HepG2 (cell line): ENCODE measurements around the gene KLHL36. TPM values are rescaled to one million over a fixed set of nuclear protein-coding genes. Genes with fewer than 3 reads are reported as not detected.

Source experiments
- ATAC-seq: fragments of 200-7000 bp; cut with Tn5 transposase; 3 replicates; pipeline ENCODE4 v1.9.1; 2020; ENCODE audit warnings: mild to moderate bottlenecking, moderate library complexity
- BruUV-seq: library from RNA; stranded (reverse); fragments of 400-500 nt; replicated peaks from 2 replicates; lab custom pipeline; 2021; lab: Mats Ljungman, UMichigan
- CTCF ChIA-PET: fragments of 300-600 bp; formaldehyde crosslinking; extraction: SDS; loops from one replicate; lab custom pipeline; 2021; ENCODE audit warnings: low total read pairs, inconsistent platforms, low intra/inter-chr PET ratio; lab: Yijun Ruan, JAX
- POLR2A ChIA-PET: fragments of 350-600 bp; sonication (Branson Sonifier 250); formaldehyde crosslinking; loops from one replicate; lab custom pipeline; 2020; ENCODE audit warnings: antibody characterized with exemption, inconsistent platforms; lab: Yijun Ruan, JAX
- DNase-seq: peaks from one replicate; pipeline ENCODE4 v3.0.0-alpha.2; 2015; ENCODE audit warnings: low spot score
- FAIRE-seq: peaks from 3 replicates; lab custom pipeline; 2011; peaks lifted over from hg19 to GRCh38; lab: Jason Lieb, UNC
- H2AFZ ChIP-seq: one replicate; pipeline ENCODE4 v1.6.1; 2011; ENCODE audit warnings: low read length, inconsistent platforms
- H3K27ac ChIP-seq: fragments of 300-600 bp; 3 replicates; pipeline ENCODE4 v1.8.0; 2011; ENCODE audit warnings: mixed run types, mild to moderate bottlenecking, mixed read lengths, low read length, inconsistent platforms; ENCODE audit not compliant: insufficient read depth; ENCODE audit errors: extremely low read length
- H3K27me3 ChIP-seq, 2 experiments: fragments of 200-600 bp in 1 of 2; 2 replicates in 1 of 2; 3 replicates in 1 of 2; pipeline versions ENCODE4 v1.6.0 to v1.8.0; 2011; ENCODE audit warnings: low read length in 2 of 2, mild to moderate bottlenecking in 2 of 2, moderate library complexity in 2 of 2, inconsistent platforms in 1 of 2; ENCODE audit not compliant: insufficient read depth in 2 of 2, control insufficient read depth in 1 of 2
- H3K36me3 ChIP-seq, 2 experiments: fragments of 200-600 bp in 1 of 2; replicated peaks in 1 of 2; 2 replicates in 1 of 2; 3 replicates in 1 of 2; pipeline versions ENCODE4 v1.5.1 to v1.8.0; 2011; ENCODE audit warnings: low read length in 2 of 2, inconsistent platforms in 1 of 2; ENCODE audit not compliant: insufficient read depth in 2 of 2, control insufficient read depth in 1 of 2
- H3K4me1 ChIP-seq: 2 replicates; pipeline ENCODE4 v1.5.1; 2012; ENCODE audit warnings: low read length, inconsistent platforms; ENCODE audit not compliant: insufficient read depth
- H3K4me2 ChIP-seq: 2 replicates; pipeline ENCODE4 v1.6.0; 2011; ENCODE audit warnings: low read depth, low read length, inconsistent platforms
- H3K4me3 ChIP-seq, 3 experiments: fragments of 200-600 bp in 1 of 3; sonication (generic), shearing (Covaris generic) in 1 of 3; replicated peaks in 1 of 3; 2 replicates each; pipeline ENCODE4 v1.5.1; 2011 to 2016; ENCODE audit warnings: low read length in 3 of 3, inconsistent platforms in 2 of 3, low read depth in 2 of 3, mild to moderate bottlenecking in 2 of 3, control low read depth in 1 of 3, mixed read lengths in 1 of 3; ENCODE audit not compliant: insufficient read depth in 1 of 3
- H3K79me2 ChIP-seq: one replicate; pipeline ENCODE4 v1.6.1; 2011; ENCODE audit warnings: low read length, inconsistent platforms; ENCODE audit not compliant: insufficient read depth
- H3K9ac ChIP-seq: 2 replicates; pipeline ENCODE4 v1.6.0; 2011; ENCODE audit warnings: mild to moderate bottlenecking, low read depth, low read length, inconsistent platforms; ENCODE audit not compliant: insufficient read depth
- H3K9me3 ChIP-seq: 2 replicates; pipeline ENCODE4 v1.5.1; 2012; ENCODE audit warnings: mild to moderate bottlenecking, low read length
- H4K20me1 ChIP-seq: 2 replicates; pipeline ENCODE4 v1.6.0; 2011; ENCODE audit warnings: inconsistent platforms, mild to moderate bottlenecking, low read length, moderate library complexity; ENCODE audit not compliant: insufficient read depth
- JUN ChIP-seq: sonication (generic); formaldehyde crosslinking; IDR thresholded peaks from 2 replicates; pipeline ENCODE4 v1.4.0; 2020; ENCODE audit warnings: mild to moderate bottlenecking, missing genetic modification reagents
- JUNB ChIP-seq: sonication (generic); formaldehyde crosslinking; IDR thresholded peaks from 2 replicates; pipeline ENCODE4 v1.8.0; 2022; ENCODE audit warnings: missing genetic modification reagents, mild to moderate bottlenecking, borderline replicate concordance
- MTA1 ChIP-seq: sonication (generic); formaldehyde crosslinking; IDR thresholded peaks from 2 replicates; pipeline ENCODE4 v1.4.0; 2020; ENCODE audit warnings: missing genetic modification reagents, mild to moderate bottlenecking, borderline replicate concordance
- MTERF4 ChIP-seq: sonication (generic); formaldehyde crosslinking; IDR thresholded peaks from 2 replicates; pipeline ENCODE4 v1.8.0; 2023; ENCODE audit warnings: mild to moderate bottlenecking, missing genetic modification reagents
- NFRKB ChIP-seq: fragments of 450-650 bp; IDR thresholded peaks from 2 replicates; pipeline ENCODE4 v1.6.1; 2017
- SALL1 ChIP-seq: sonication (generic); formaldehyde crosslinking; IDR thresholded peaks from 2 replicates; pipeline ENCODE4 v1.8.0; 2022; ENCODE audit warnings: mild to moderate bottlenecking, missing genetic modification reagents
- TCF12 ChIP-seq, 2 experiments: fragments of 450-650 bp in 1 of 2; sonication (generic) in 1 of 2; formaldehyde crosslinking in 1 of 2; IDR thresholded peaks; 2 replicates each; pipeline versions ENCODE4 v1.6.1 to v1.8.0; 2017 to 2022; ENCODE audit warnings: antibody characterized with exemption in 1 of 2, mild to moderate bottlenecking in 1 of 2, missing genetic modification reagents in 1 of 2, moderate library complexity in 1 of 2
- ZBTB20 ChIP-seq: sonication (generic); formaldehyde crosslinking; IDR thresholded peaks from 2 replicates; pipeline ENCODE4 v1.8.1; 2023; ENCODE audit warnings: missing genetic modification reagents, low read depth, mild to moderate bottlenecking, borderline replicate concordance
- ZBTB25 ChIP-seq: IDR thresholded peaks from 2 replicates; pipeline ENCODE4 v1.6.1; 2018; ENCODE audit warnings: missing genetic modification reagents
- ZBTB33 ChIP-seq: sonication (generic); formaldehyde crosslinking; IDR thresholded peaks from 2 replicates; pipeline ENCODE4 v1.4.0; 2020; ENCODE audit warnings: missing genetic modification reagents
- ZNF207 ChIP-seq: fragments of 450-650 bp; IDR thresholded peaks from 2 replicates; pipeline ENCODE4 v1.6.1; 2016; ENCODE audit warnings: antibody characterized with exemption, borderline replicate concordance
- ZNF333 ChIP-seq: sonication (generic); formaldehyde crosslinking; IDR thresholded peaks from 2 replicates; pipeline ENCODE4 v1.4.0; 2020; ENCODE audit warnings: mild to moderate bottlenecking, missing genetic modification reagents, borderline replicate concordance
- WGBS: methylation state at CpG from one replicate; pipeline ENCODE4 v1.1.6; 2017; ENCODE audit warnings: low lambda C conversion rate; 5-methylcytosine and 5-hydroxymethylcytosine counted together
- in situ Hi-C: cut with HindIII; loops from 2 replicates; pipeline ENCODE4 v1.10.0; 2017; ENCODE audit warnings: low pct_unique_long_range_greater_than_20kb; ENCODE audit not compliant: extremely low pct_ligation_motif_present
- intact Hi-C: fragments of 100-400 bp; cut with micrococcal nuclease; formaldehyde crosslinking; loops from one replicate; pipeline ENCODE4 v1.10.0; 2022; ENCODE audit not compliant: unreplicated experiment
- polyA plus RNA-seq, 8 experiments: library from polyadenylated mRNA; depleted of rRNA in 3 of 8; stranded (reverse) in 7 of 8; unstranded in 1 of 8; fragments of >200 nt; fragmentation: Illumina TruSeq in 4 of 8; extraction: Trizol in 4 of 8; gene quantifications; 2 replicates each; pipeline versions ENCODE4 v1.2.1 to v1.2.3, GENCODE V29; 2011 to 2016; ENCODE audit warnings: low read depth in 4 of 8, missing spikeins in 1 of 8, mixed read lengths in 1 of 8; ENCODE audit not compliant: insufficient read depth in 1 of 8
- total RNA-seq, 5 experiments: library from RNA; depleted of rRNA; stranded (reverse); fragments of >200 nt; fragmentation: Illumina TruSeq; extraction: Trizol; gene quantifications; 2 replicates each; pipeline ENCODE4 v1.2.3, GENCODE V29; 2016; ENCODE audit warnings: low read depth in 1 of 5

Gene KLHL36
- total and polyA plus RNA-seq, 2 of the 13 experiments (the other 11 are each of a cell fraction or from before 2014, with no cell fraction given): 24.3 to 26.0 TPM

- 83% methylated on average over 23 of the region's 23 CpGs for WGBS
- no peak for FAIRE-seq
- Histone ChIP-seq H3K9me3 (0 out of 2 replicates have a peak, but pooled peaks cover 5% of the 10 kb centered on the region), H3K4me2 (no peak overlapping the region), H3K4me1 (peaks cover 54% of the 10 kb centered on the region), H4K20me1 (no peaks in the 10 kb centered on the region), H3K27ac (no peak overlapping the region), H3K79me2 (no peaks in the 10 kb centered on the region), H3K27me3 (no peaks in the 10 kb centered on the region), H3K9ac (no peak overlapping the region), H3K4me3 (no peak overlapping the region), H3K36me3 (no peaks in the 10 kb centered on the region; a peak in 1 of 5 replicates), H2AFZ (no peak overlapping the region)
- intact Hi-C loops (no loop called here), in situ Hi-C loops (no loop called here)
- TF ChIP-seq ZBTB33 (CRISPR knock-in tag) (peak; percentile 89), ZBTB20 (no peak)
- no peak for ATAC-seq
- DNase-seq: no peak
- BruUV-seq: no TSS peak
- ChIA-PET POLR2A (no interaction called here), CTCF (no interaction called here)
Measured at GRCh38 chr16:84603140-84603816, 45.0 kb upstream of the KLHL36 start.

GRCh38 chr16:84603940-84604339 lies 44.4 kb upstream of the KLHL36 start:
- Histone ChIP-seq H3K9ac (no peak overlapping the region), H3K4me2 (no peak overlapping the region), H3K4me1 (peaks cover 49% of the 10 kb centered on the region), H3K79me2 (no peaks in the 10 kb centered on the region), H4K20me1 (no peaks in the 10 kb centered on the region), H3K27me3 (no peaks in the 10 kb centered on the region), H3K4me3 (no peak overlapping the region), H2AFZ (no peak overlapping the region), H3K27ac (no peak overlapping the region), H3K9me3 (0 out of 2 replicates have a peak, but pooled peaks cover 5% of the 10 kb centered on the region), H3K36me3 (no peaks in the 10 kb centered on the region; a peak in 1 of 5 replicates)
- no peak for DNase-seq
- intact Hi-C loops: no loop called here
- WGBS: 91% methylated on average over 10 of the region's 10 CpGs
- in situ Hi-C loops: no loop called here
- no TSS peak for BruUV-seq
- ATAC-seq: no peak
- ChIA-PET POLR2A (no interaction called here), CTCF (no interaction called here)
- no peak for FAIRE-seq
- no peak for TF ChIP-seq MTERF4
- TF ChIP-seq ZBTB25: no peak
- TF ChIP-seq JUNB (CRISPR knock-in tag): no peak
- no peak for TF ChIP-seq ZNF333
- TF ChIP-seq NFRKB: no peak
- no peak for TF ChIP-seq ZNF207
- no peak for TF ChIP-seq TCF12 (IDR thresholded peaks at IDR 0.05)
- no peak for TF ChIP-seq TCF12 (CRISPR knock-in tag; IDR thresholded peaks at IDR 0.05)
- no peak for TF ChIP-seq JUN (CRISPR knock-in tag)
- TF ChIP-seq MTA1 (CRISPR knock-in tag): no peak
- no peak for TF ChIP-seq SALL1 (CRISPR knock-in tag)
